Mesendoderm (in vitro differentiated cells): ENCODE data around the gene GABRD.

Experiments
- DNase-seq: peaks from one replicate; pipeline ENCODE4 v3.0.0; 2013
- H2AK5ac ChIP-seq: 2 replicates; pipeline ENCODE4 v1.6.1; 2013; ENCODE audit warnings: low read length, inconsistent platforms
- H2BK120ac ChIP-seq: 2 replicates; pipeline ENCODE4 v1.6.1; 2013; ENCODE audit warnings: low read depth, mild to moderate bottlenecking, low read length, moderate library complexity, mixed read lengths
- H2BK15ac ChIP-seq: replicated peaks from 2 replicates; pipeline ENCODE4 v1.6.1; 2013; ENCODE audit warnings: low read depth, mild to moderate bottlenecking, moderate library complexity
- H2BK5ac ChIP-seq: 2 replicates; pipeline ENCODE4 v1.6.1; 2013; ENCODE audit warnings: low read length, inconsistent platforms
- H3K18ac ChIP-seq: 2 replicates; pipeline ENCODE4 v1.6.1; 2013; ENCODE audit warnings: mild to moderate bottlenecking, low read length, mixed read lengths
- H3K23ac ChIP-seq: one replicate; pipeline ENCODE4 v1.6.1; 2013; ENCODE audit warnings: low read length
- H3K27ac ChIP-seq: 2 replicates; pipeline ENCODE4 v1.5.1; 2013; ENCODE audit warnings: low read depth, mild to moderate bottlenecking, inconsistent platforms, low read length, moderate library complexity
- H3K27me3 ChIP-seq: 2 replicates; pipeline ENCODE4 v1.6.1; 2013; ENCODE audit warnings: low read length, control low read depth, mild to moderate bottlenecking, inconsistent platforms; ENCODE audit not compliant: insufficient read depth, poor library complexity
- H3K36me3 ChIP-seq: 2 replicates; pipeline ENCODE4 v1.6.1; 2013; ENCODE audit warnings: low read length, inconsistent platforms; ENCODE audit not compliant: control insufficient read depth, insufficient read depth
- H3K4ac ChIP-seq: one replicate; pipeline ENCODE4 v1.6.1; 2013; ENCODE audit warnings: low read depth, mild to moderate bottlenecking, low read length, moderate library complexity
- H3K4me1 ChIP-seq: 2 replicates; pipeline ENCODE4 v1.6.1; 2013; ENCODE audit warnings: low read depth, low read length, inconsistent platforms; ENCODE audit not compliant: control insufficient read depth
- H3K4me2 ChIP-seq: 2 replicates; pipeline ENCODE4 v1.6.1; 2013; ENCODE audit warnings: low read length
- H3K4me3 ChIP-seq: 2 replicates; pipeline ENCODE4 v1.5.1; 2013; ENCODE audit warnings: mild to moderate bottlenecking, low read length
- H3K56ac ChIP-seq: one replicate; pipeline ENCODE4 v1.6.1; 2013; ENCODE audit warnings: low read length
- H3K79me1 ChIP-seq: 2 replicates; pipeline ENCODE4 v1.6.1; 2013; ENCODE audit warnings: low read length, inconsistent platforms
- H3K79me2 ChIP-seq: 2 replicates; pipeline ENCODE4 v1.6.1; 2013; ENCODE audit warnings: mild to moderate bottlenecking, low read length; ENCODE audit not compliant: control insufficient read depth, insufficient read depth
- H3K9ac ChIP-seq: 2 replicates; pipeline ENCODE4 v1.6.1; 2013; ENCODE audit warnings: low read length, inconsistent platforms
- H4K5ac ChIP-seq: one replicate; pipeline ENCODE4 v1.6.1; 2013; ENCODE audit warnings: low read length
- H4K8ac ChIP-seq: one replicate; pipeline ENCODE4 v1.6.1; 2013; ENCODE audit warnings: low read depth, mild to moderate bottlenecking, control low read depth, low read length, moderate library complexity
- WGBS: extraction: QIAGEN DNeasy Blood & Tissue Kit; methylation state at CpG from one replicate; pipeline ENCODE4 v1.1.7; 2013; ENCODE audit warnings: low lambda C conversion rate, missing lambda C conversion rate; ENCODE audit not compliant: insufficient coverage; ENCODE audit errors: extremely low coverage; 5-methylcytosine and 5-hydroxymethylcytosine counted together

GABRD gene

GRCh38 chr1:2028870-2029560 is 9.9 kb downstream of the GABRD start:
- Histone ChIP-seq H3K79me1 (no peaks in the 10 kb centered on the region), H3K23ac (no peak overlapping the region), H3K27ac (no peak overlapping the region), H3K4ac (no peak overlapping the region), H4K5ac (no peak overlapping the region), H2BK5ac (no peak overlapping the region), H3K4me1 (no peaks in the 10 kb centered on the region), H2BK15ac (no peak overlapping the region), H3K4me3 (no peak overlapping the region), H3K79me2 (no peaks in the 10 kb centered on the region), H3K4me2 (no peak overlapping the region), H3K27me3 (no peaks in the 10 kb centered on the region), H3K56ac (no peak overlapping the region), H4K8ac (no peak overlapping the region), H3K36me3 (no peaks in the 10 kb centered on the region), H3K18ac (no peak overlapping the region), H2BK120ac (no peak overlapping the region), H3K9ac (no peak overlapping the region), H2AK5ac (no peak overlapping the region)
- WGBS: no CpG with 5 or more reads among the region's 26 CpGs
- DNase-seq: no peak

GRCh38 chr1:2029561-2029960 is 10.4 kb downstream of the GABRD start:
- H2BK5ac ChIP-seq: no peak overlapping the region
- no peaks in the 10 kb centered on the region for H3K4me1 ChIP-seq
- H2AK5ac ChIP-seq: no peak overlapping the region
- H2BK120ac ChIP-seq: no peak overlapping the region
- no peaks in the 10 kb centered on the region for H3K79me2 ChIP-seq
- no peak overlapping the region for H3K56ac ChIP-seq
- H3K23ac ChIP-seq: no peak overlapping the region
- H3K9ac ChIP-seq: no peak overlapping the region
- H4K5ac ChIP-seq: no peak overlapping the region
- no peak overlapping the region for H3K18ac ChIP-seq
- H3K4me3 ChIP-seq: no peak overlapping the region
- no peak overlapping the region for H2BK15ac ChIP-seq
- WGBS: no CpG with 5 or more reads among the region's 15 CpGs
- H3K36me3 ChIP-seq: no peaks in the 10 kb centered on the region
- H3K27me3 ChIP-seq: no peaks in the 10 kb centered on the region
- no peak overlapping the region for H3K27ac ChIP-seq
- H3K4ac ChIP-seq: no peak overlapping the region
- DNase-seq: no peak
- no peak overlapping the region for H4K8ac ChIP-seq
- H3K79me1 ChIP-seq: no peaks in the 10 kb centered on the region
- no peak overlapping the region for H3K4me2 ChIP-seq

GRCh38 chr1:2030076-2030871 is 11.1 kb downstream of the GABRD start:
- Histone ChIP-seq H4K5ac (no peak overlapping the region), H3K4me3 (no peak overlapping the region), H3K79me1 (no peaks in the 10 kb centered on the region), H2BK5ac (no peak overlapping the region), H3K27me3 (no peaks in the 10 kb centered on the region), H3K23ac (no peak overlapping the region), H3K56ac (no peak overlapping the region), H3K4me1 (no peaks in the 10 kb centered on the region), H3K36me3 (no peaks in the 10 kb centered on the region), H2BK120ac (no peak overlapping the region), H2AK5ac (no peak overlapping the region), H2BK15ac (no peak overlapping the region), H4K8ac (no peak overlapping the region), H3K79me2 (no peaks in the 10 kb centered on the region), H3K4ac (no peak overlapping the region), H3K9ac (no peak overlapping the region), H3K27ac (no peak overlapping the region), H3K18ac (no peak overlapping the region), H3K4me2 (no peak overlapping the region)
- DNase-seq: no peak
- no CpG with 5 or more reads among the region's 42 CpGs for WGBS

DNA sequence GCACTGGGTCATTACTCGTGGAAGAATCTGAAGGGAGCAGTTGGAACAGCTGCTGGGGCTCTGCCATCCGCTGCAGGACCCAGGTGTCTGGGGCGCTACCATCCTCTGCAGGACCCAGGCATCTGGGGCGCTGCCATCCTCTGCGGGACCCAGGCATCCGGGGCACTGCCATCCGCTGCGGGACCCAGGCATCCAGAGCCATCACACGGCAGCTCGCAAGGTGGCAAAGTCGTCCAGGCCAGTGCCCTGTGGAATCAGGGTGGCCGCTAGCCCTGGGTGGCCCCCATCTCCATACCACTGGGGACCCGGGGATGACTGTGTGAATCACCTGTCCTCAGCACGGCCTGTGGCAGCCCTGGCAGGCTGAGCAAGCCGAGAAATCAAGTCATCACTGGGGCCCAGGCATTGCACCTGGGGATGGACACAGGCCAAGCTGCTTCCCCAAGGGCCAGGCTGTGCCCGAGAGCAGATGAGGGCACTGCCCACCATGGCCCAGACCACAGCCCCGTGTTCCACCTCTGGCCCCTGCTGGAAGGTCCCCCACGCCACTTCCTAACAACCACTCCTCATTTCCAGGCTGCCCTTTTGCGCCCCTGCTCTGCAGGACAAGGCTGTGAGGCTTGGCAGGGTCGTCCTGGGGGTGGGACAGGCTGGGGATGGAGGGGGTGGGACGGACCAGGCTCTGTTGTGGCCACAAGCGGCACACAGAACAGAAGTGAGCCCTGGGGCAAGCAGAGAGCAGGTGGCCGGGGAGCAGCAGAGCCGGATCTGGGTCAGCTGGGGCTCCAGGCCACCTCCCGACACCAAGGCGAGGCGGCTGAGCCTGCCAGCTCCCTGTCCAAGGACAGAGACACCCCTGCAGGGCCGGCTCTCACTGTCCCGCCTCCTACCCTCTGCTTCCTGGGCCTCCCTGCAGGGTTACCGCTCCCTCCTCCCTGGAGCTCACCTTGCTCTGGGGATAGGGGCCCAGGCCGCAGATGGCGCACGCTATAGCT is 12.7 kb downstream of the GABRD start:
- no peak overlapping the region for H2BK120ac ChIP-seq
- no peak overlapping the region for H3K4me2 ChIP-seq
- no peak overlapping the region for H3K23ac ChIP-seq
- H3K18ac ChIP-seq: no peak overlapping the region
- no peak for DNase-seq
- WGBS: no CpG with 5 or more reads among the region's 33 CpGs
- no peaks in the 10 kb centered on the region for H3K79me1 ChIP-seq
- no peaks in the 10 kb centered on the region for H3K27me3 ChIP-seq
- no peak overlapping the region for H4K5ac ChIP-seq
- no peaks in the 10 kb centered on the region for H3K79me2 ChIP-seq
- no peak overlapping the region for H3K9ac ChIP-seq
- no peak overlapping the region for H3K4me3 ChIP-seq
- H2AK5ac ChIP-seq: no peak overlapping the region
- H3K36me3 ChIP-seq: no peaks in the 10 kb centered on the region
- no peak overlapping the region for H3K4ac ChIP-seq
- no peak overlapping the region for H3K56ac ChIP-seq
- no peak overlapping the region for H2BK5ac ChIP-seq
- no peak overlapping the region for H3K27ac ChIP-seq
- no peaks in the 10 kb centered on the region for H3K4me1 ChIP-seq
- no peak overlapping the region for H2BK15ac ChIP-seq
- H4K8ac ChIP-seq: no peak overlapping the region

DNA sequence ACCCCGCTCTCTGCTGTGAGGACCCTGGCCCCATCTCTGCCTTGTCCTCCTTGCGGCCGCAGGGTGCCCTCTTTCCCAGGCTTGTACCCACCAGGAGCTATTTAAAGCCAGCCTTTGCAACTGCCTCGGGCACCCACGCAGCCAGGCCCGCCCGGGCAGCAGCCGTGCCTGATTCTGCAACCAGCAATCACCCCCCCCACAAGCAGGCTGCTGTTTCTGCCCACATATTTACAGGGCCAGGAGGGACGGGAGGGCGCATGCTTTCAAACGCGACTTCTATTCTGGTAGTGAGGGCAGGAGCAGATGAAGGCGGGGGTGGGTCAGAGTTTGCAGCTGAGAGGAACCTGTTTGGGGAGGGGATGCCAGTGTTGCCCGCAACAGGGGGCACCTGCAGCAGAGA is 13.6 kb downstream of the GABRD start:
- H3K4me2 ChIP-seq: no peak overlapping the region
- no peak overlapping the region for H2BK120ac ChIP-seq
- DNase-seq: no peak
- H3K27ac ChIP-seq: no peak overlapping the region
- no peak overlapping the region for H3K18ac ChIP-seq
- H2BK5ac ChIP-seq: no peak overlapping the region
- H3K27me3 ChIP-seq: no peaks in the 10 kb centered on the region
- no peak overlapping the region for H3K56ac ChIP-seq
- no peak overlapping the region for H2BK15ac ChIP-seq
- H3K4me3 ChIP-seq: no peak overlapping the region
- no CpG with 5 or more reads among the region's 14 CpGs for WGBS
- no peak overlapping the region for H3K9ac ChIP-seq
- no peaks in the 10 kb centered on the region for H3K79me2 ChIP-seq
- H3K36me3 ChIP-seq: no peaks in the 10 kb centered on the region
- no peak overlapping the region for H4K5ac ChIP-seq
- H3K4ac ChIP-seq: no peak overlapping the region
- no peaks in the 10 kb centered on the region for H3K4me1 ChIP-seq
- no peak overlapping the region for H2AK5ac ChIP-seq
- no peak overlapping the region for H4K8ac ChIP-seq
- H3K79me1 ChIP-seq: no peaks in the 10 kb centered on the region
- no peak overlapping the region for H3K23ac ChIP-seq
